MM.1S (cell line): Measurements from ENCODE around the gene EPHX1.

ENCODE experiments used
- DNase-seq: peaks from one replicate; pipeline ENCODE4 v3.0.0-alpha.2; 2015
- H2AFZ ChIP-seq: fragments of 300-600 bp; sonication (generic); 2 replicates; pipeline ENCODE4 v1.6.0; 2016; ENCODE audit warnings: antibody characterized with exemption, low read length
- H3F3A ChIP-seq: fragments of 300-600 bp; sonication (generic); 2 replicates; pipeline ENCODE4 v1.6.1; 2016; ENCODE audit warnings: mild to moderate bottlenecking, antibody characterized with exemption, low read length, moderate library complexity, mixed read lengths; ENCODE audit not compliant: insufficient read depth
- H3K27ac ChIP-seq: fragments of 300-600 bp; sonication (generic); 2 replicates; pipeline ENCODE4 v1.5.1; 2016; ENCODE audit warnings: mild to moderate bottlenecking, low read length
- H3K27me3 ChIP-seq: fragments of 300-600 bp; sonication (generic); replicated peaks from 2 replicates; pipeline ENCODE4 v1.6.0; 2016; ENCODE audit warnings: low read length; ENCODE audit not compliant: insufficient read depth
- H3K36me3 ChIP-seq: fragments of 300-600 bp; sonication (generic); replicated peaks from 2 replicates; pipeline ENCODE4 v1.6.1; 2016; ENCODE audit warnings: mild to moderate bottlenecking, low read length, mixed read lengths; ENCODE audit not compliant: insufficient read depth
- H3K4me1 ChIP-seq: fragments of 300-600 bp; sonication (generic); 2 replicates; pipeline ENCODE4 v1.6.1; 2016; ENCODE audit warnings: low read length, mixed read lengths
- H3K4me2 ChIP-seq: fragments of 300-600 bp; sonication (generic); 2 replicates; pipeline ENCODE4 v1.6.0; 2016; ENCODE audit warnings: low read depth, low read length
- H3K4me3 ChIP-seq: fragments of 300-600 bp; sonication (generic); 2 replicates; pipeline ENCODE4 v1.5.1; 2016; ENCODE audit warnings: low read length, mixed read lengths
- H3K79me2 ChIP-seq: fragments of 300-600 bp; sonication (generic); 2 replicates; pipeline ENCODE4 v1.6.1; 2016; ENCODE audit warnings: mixed run types, low read length, mixed read lengths
- H3K9ac ChIP-seq: fragments of 300-600 bp; sonication (generic); 2 replicates; pipeline ENCODE4 v1.6.1; 2016; ENCODE audit warnings: low read length, mixed read lengths
- H3K9me2 ChIP-seq: fragments of 300-600 bp; sonication (generic); replicated peaks from 2 replicates; pipeline ENCODE4 v1.6.1; 2016; ENCODE audit warnings: mild to moderate bottlenecking, low read length, mixed read lengths; ENCODE audit not compliant: insufficient read depth
- H3K9me3 ChIP-seq: fragments of 300-600 bp; sonication (generic); replicated peaks from 2 replicates; pipeline ENCODE4 v1.6.1; 2016; ENCODE audit warnings: mild to moderate bottlenecking, low read length, mixed read lengths; ENCODE audit not compliant: insufficient read depth
- H4K20me1 ChIP-seq: fragments of 300-600 bp; sonication (generic); 2 replicates; pipeline ENCODE4 v1.6.1; 2016; ENCODE audit warnings: mild to moderate bottlenecking, low read length, moderate library complexity, mixed read lengths; ENCODE audit not compliant: insufficient read depth
- EZH2 ChIP-seq: fragments of 300-600 bp; sonication (generic); optimal IDR thresholded peaks from 2 replicates; pipeline ENCODE3; 2017; ENCODE audit warnings: low read depth, mild to moderate bottlenecking, antibody characterized with exemption, low read length, mixed read lengths
- EZH2phosphoT487 ChIP-seq: fragments of 300-600 bp; sonication (generic); IDR thresholded peaks from 2 replicates; pipeline ENCODE4 v1.6.1; 2018; ENCODE audit warnings: antibody characterized with exemption, low read length
- TF ChIP-seq, protein P1 (sequence below): fragments of 300-600 bp; sonication (generic); IDR thresholded peaks from 2 replicates; pipeline ENCODE4 v1.5.1; 2016; ENCODE audit warnings: antibody characterized with exemption, low read length, mixed read lengths

EPHX1 gene

DNA sequence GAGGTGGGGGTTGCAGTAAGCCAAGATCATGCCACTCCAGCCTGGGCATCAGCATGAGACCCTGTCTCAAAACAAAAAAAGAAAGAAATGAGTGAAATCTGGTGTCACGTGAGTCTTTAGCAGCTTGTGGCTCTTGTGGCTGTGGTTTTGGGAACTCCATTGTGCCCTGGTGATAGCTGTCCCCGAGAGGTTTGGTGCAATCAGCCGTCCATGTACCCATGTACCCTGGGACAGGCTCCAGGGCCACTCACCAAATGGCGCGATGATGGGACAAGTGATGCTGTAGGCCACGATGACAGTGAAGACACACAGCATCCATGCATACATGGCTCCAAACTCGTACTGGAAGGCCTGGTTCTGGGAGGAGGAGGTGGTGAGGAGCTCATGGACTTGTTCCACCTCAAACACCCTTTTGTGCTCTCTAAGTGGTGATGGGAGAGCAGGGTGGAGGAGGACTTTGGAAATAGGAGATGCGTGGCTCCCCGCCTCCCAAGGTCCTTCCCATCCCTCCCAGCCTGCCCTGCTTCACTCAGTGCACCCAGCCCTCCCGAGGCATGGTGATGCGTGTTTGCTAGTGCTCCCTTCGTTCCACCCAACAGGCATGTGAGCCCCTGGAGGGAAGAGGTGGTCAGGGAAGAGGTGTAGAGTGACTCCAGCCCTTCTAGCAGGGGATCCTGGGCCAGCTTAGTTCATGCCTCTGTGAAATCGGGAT is 42.6 kb downstream of the EPHX1 start:
- H3K4me2 ChIP-seq = peak overlapping the region; percentile 19
- no peaks in the 10 kb centered on the region for H3K27me3 ChIP-seq
- H3K4me1 ChIP-seq = peaks cover 95% of the 10 kb centered on the region
- H3K4me3 ChIP-seq = no peak overlapping the region
- peaks cover 8% of the 10 kb centered on the region for H3K36me3 ChIP-seq
- no peak for DNase-seq
- H4K20me1 ChIP-seq = no peaks in the 10 kb centered on the region
- H3K27ac ChIP-seq = peak overlapping the region; percentile 88; the same call in 1 of the 2 replicates
- no peak overlapping the region for H3K9ac ChIP-seq
- H2AFZ ChIP-seq = no peak overlapping the region
- peaks cover 84% of the 10 kb centered on the region for H3F3A ChIP-seq
- peaks cover 35% of the 10 kb centered on the region for H3K79me2 ChIP-seq
- TF ChIP-seq EZH2 (no peak), EZH2phosphoT487 (no peak)
- TF ChIP-seq, protein P1, sequence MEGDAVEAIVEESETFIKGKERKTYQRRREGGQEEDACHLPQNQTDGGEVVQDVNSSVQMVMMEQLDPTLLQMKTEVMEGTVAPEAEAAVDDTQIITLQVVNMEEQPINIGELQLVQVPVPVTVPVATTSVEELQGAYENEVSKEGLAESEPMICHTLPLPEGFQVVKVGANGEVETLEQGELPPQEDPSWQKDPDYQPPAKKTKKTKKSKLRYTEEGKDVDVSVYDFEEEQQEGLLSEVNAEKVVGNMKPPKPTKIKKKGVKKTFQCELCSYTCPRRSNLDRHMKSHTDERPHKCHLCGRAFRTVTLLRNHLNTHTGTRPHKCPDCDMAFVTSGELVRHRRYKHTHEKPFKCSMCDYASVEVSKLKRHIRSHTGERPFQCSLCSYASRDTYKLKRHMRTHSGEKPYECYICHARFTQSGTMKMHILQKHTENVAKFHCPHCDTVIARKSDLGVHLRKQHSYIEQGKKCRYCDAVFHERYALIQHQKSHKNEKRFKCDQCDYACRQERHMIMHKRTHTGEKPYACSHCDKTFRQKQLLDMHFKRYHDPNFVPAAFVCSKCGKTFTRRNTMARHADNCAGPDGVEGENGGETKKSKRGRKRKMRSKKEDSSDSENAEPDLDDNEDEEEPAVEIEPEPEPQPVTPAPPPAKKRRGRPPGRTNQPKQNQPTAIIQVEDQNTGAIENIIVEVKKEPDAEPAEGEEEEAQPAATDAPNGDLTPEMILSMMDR = no peak
- H3K9me2 ChIP-seq = no peaks in the 10 kb centered on the region
- H3K9me3 ChIP-seq = no peaks in the 10 kb centered on the region

- H3K9me3 ChIP-seq = no peaks in the 10 kb centered on the region
- no peak for DNase-seq
- TF ChIP-seq, protein P1 = no peak
- TF ChIP-seq EZH2 (no peak), EZH2phosphoT487 (no peak)
- no peaks in the 10 kb centered on the region for H3K27me3 ChIP-seq
- no peak overlapping the region for H3K4me3 ChIP-seq
- no peak overlapping the region for H2AFZ ChIP-seq
- no peaks in the 10 kb centered on the region for H3K9me2 ChIP-seq
- peaks cover 81% of the 10 kb centered on the region for H3F3A ChIP-seq
- peaks cover 8% of the 10 kb centered on the region for H3K36me3 ChIP-seq
- no peak overlapping the region for H3K9ac ChIP-seq
- peak overlapping the region; percentile 88; the same call in 1 of the 2 replicates for H3K27ac ChIP-seq
- H3K4me1 ChIP-seq = peaks cover 92% of the 10 kb centered on the region
- peaks cover 36% of the 10 kb centered on the region for H3K79me2 ChIP-seq
- H3K4me2 ChIP-seq = peak overlapping the region; percentile 19; the same call in 1 of the 2 replicates
- H4K20me1 ChIP-seq = no peaks in the 10 kb centered on the region
Observed at GRCh38 chr1:225853441-225853840, 43.5 kb downstream of the EPHX1 start.

GRCh38 chr1:225855503-225856300 is 45.8 kb downstream of the EPHX1 start:
- Histone ChIP-seq H3K27ac (peak overlapping the region; percentile 88), H4K20me1 (no peaks in the 10 kb centered on the region), H3K27me3 (no peaks in the 10 kb centered on the region), H2AFZ (no peak overlapping the region), H3K79me2 (peaks cover 49% of the 10 kb centered on the region), H3K36me3 (peaks cover 10% of the 10 kb centered on the region; the same call in 1 of the 2 replicates), H3K9me2 (no peaks in the 10 kb centered on the region), H3K4me2 (peak overlapping the region; percentile 94), H3F3A (peaks cover 62% of the 10 kb centered on the region), H3K9ac (peak overlapping the region; percentile 57), H3K4me3 (peak overlapping the region; percentile 33), H3K9me3 (no peaks in the 10 kb centered on the region), H3K4me1 (peaks cover 71% of the 10 kb centered on the region)
- TF ChIP-seq EZH2phosphoT487 (no peak), EZH2 (no peak)
- TF ChIP-seq, protein P1 = peak; percentile 17; the same call in 1 of the 2 replicates
- DNase-seq = peak; percentile 94
